GM12878 (cell line): ENCODE data around the gene ABCB4. TPM values are rescaled to one million over a fixed set of nuclear protein-coding genes. Genes with fewer than 3 reads are reported as not detected.
A peak's percentile ranks its signal among the peaks of the same experiment; 100 is the strongest.

Experiments
- ATAC-seq: fragments of 200-7000 bp; cut with Tn5 transposase; 3 replicates; pipeline ENCODE4 v1.9.1; 2020; ENCODE audit warnings: mild to moderate bottlenecking, moderate library complexity
- BruUV-seq: library from RNA; stranded (reverse); fragments of 400-500 nt; replicated peaks from 2 replicates; lab custom pipeline; 2021; lab: Mats Ljungman, UMichigan
- CTCF ChIA-PET: fragments of 300-600 bp; sonication (Branson Sonifier 250); formaldehyde crosslinking; extraction: SDS; loops from one replicate; lab custom pipeline; 2021; ENCODE audit warnings: inconsistent platforms; lab: Yijun Ruan, JAX
- POLR2A ChIA-PET: fragments of 350-600 bp; formaldehyde crosslinking; extraction: SDS; loops from one replicate; lab custom pipeline; 2021; ENCODE audit warnings: inconsistent platforms; lab: Charles Lee
- RAD21 ChIA-PET: fragments of 300-600 bp; sonication (Branson Sonifier 250); formaldehyde crosslinking; loops from one replicate; lab custom pipeline; 2023; ENCODE audit warnings: antibody characterized with exemption; ENCODE audit not compliant: unreplicated experiment; lab: Charles Lee
- SMC1A ChIA-PET: fragments of 300-600 bp; sonication (Branson Sonifier 250); formaldehyde crosslinking; loops from one replicate; lab custom pipeline; 2023; ENCODE audit not compliant: unreplicated experiment, uncharacterized antibody; lab: Charles Lee
- DNase-seq: peaks from one replicate; pipeline ENCODE4 v3.0.0-alpha.2; 2011; ENCODE audit warnings: low read depth, low spot score
- FAIRE-seq: peaks from 3 replicates; lab custom pipeline; 2011; peaks lifted over from hg19 to GRCh38; lab: Jason Lieb, UNC
- H2AFZ ChIP-seq: 2 replicates; pipeline ENCODE4 v1.6.0; 2011; ENCODE audit warnings: low read depth, low read length, control low read depth; ENCODE audit not compliant: control insufficient read depth
- H3K27ac ChIP-seq: 2 replicates; pipeline ENCODE4 v1.5.1; 2011; ENCODE audit warnings: control low read depth; ENCODE audit not compliant: control insufficient read depth, insufficient read depth
- H3K27me3 ChIP-seq, 2 experiments: replicated peaks in 1 of 2; 2 replicates each; pipeline versions ENCODE4 v1.6.0 to v1.6.1; 2011; ENCODE audit warnings: low read length in 1 of 2; ENCODE audit not compliant: control insufficient read depth in 2 of 2, insufficient read depth in 2 of 2
- H3K36me3 ChIP-seq, 2 experiments: 2 replicates each; pipeline ENCODE4 v1.5.1; 2011; ENCODE audit warnings: low read length in 1 of 2; ENCODE audit not compliant: control insufficient read depth in 2 of 2, insufficient read depth in 2 of 2
- H3K4me1 ChIP-seq: 2 replicates; pipeline ENCODE4 v1.6.1; 2011; ENCODE audit warnings: mild to moderate bottlenecking, low read length, moderate library complexity, mixed read lengths; ENCODE audit not compliant: control insufficient read depth, insufficient read depth
- H3K4me2 ChIP-seq: 2 replicates; pipeline ENCODE4 v1.6.0; 2011; ENCODE audit warnings: control low read depth; ENCODE audit not compliant: control insufficient read depth, insufficient read depth
- H3K4me3 ChIP-seq: fragments of 200-600 bp; sonication (generic); 2 replicates; pipeline ENCODE4 v1.5.1; 2016
- H3K79me2 ChIP-seq: 2 replicates; pipeline ENCODE4 v1.6.0; 2011; ENCODE audit warnings: low read length; ENCODE audit not compliant: control insufficient read depth, insufficient read depth
- H3K9ac ChIP-seq: 2 replicates; pipeline ENCODE4 v1.8.0; 2011; ENCODE audit warnings: low read length, control low read depth, mixed read lengths; ENCODE audit not compliant: control insufficient read depth, insufficient read depth
- H3K9me3 ChIP-seq: replicated peaks from 3 replicates; pipeline ENCODE4 v1.5.1; 2011; ENCODE audit warnings: mild to moderate bottlenecking, low read length; ENCODE audit not compliant: control insufficient read depth, insufficient read depth
- H4K20me1 ChIP-seq: 2 replicates; pipeline ENCODE4 v1.6.0; 2011; ENCODE audit not compliant: control insufficient read depth, insufficient read depth
- ATF3 ChIP-seq: IDR thresholded peaks from 2 replicates; pipeline ENCODE4 v1.6.1; 2011; ENCODE audit warnings: low read depth, mild to moderate bottlenecking, low read length, moderate library complexity, borderline replicate concordance; ENCODE audit errors: extremely low read depth
- CBX5 ChIP-seq: sonication (generic); IDR thresholded peaks from 2 replicates; pipeline ENCODE4 v1.6.1; 2016; ENCODE audit warnings: low read depth, moderate library complexity, mild to moderate bottlenecking, inconsistent platforms
- CHD1 ChIP-seq: IDR thresholded peaks from 2 replicates; pipeline ENCODE4 v1.6.1; 2012; ENCODE audit warnings: low read depth, low read length, improper control_type of control experiment
- CUX1 ChIP-seq: IDR thresholded peaks from 2 replicates; pipeline ENCODE4 v1.6.1; 2012; ENCODE audit warnings: improper control_type of control experiment, low read depth, low read length; ENCODE audit not compliant: insufficient replicate concordance
- MXI1 ChIP-seq: fragments of 150-350 bp; IDR thresholded peaks from 2 replicates; pipeline ENCODE4 v1.6.1; 2011; ENCODE audit warnings: low read depth, mild to moderate bottlenecking, inconsistent platforms, low read length, improper control_type of control experiment
- NFXL1 ChIP-seq: fragments of 450-650 bp; IDR thresholded peaks from 2 replicates; pipeline ENCODE4 v1.6.1; 2017; ENCODE audit warnings: antibody characterized with exemption, mild to moderate bottlenecking, borderline replicate concordance
- NFYB ChIP-seq: IDR thresholded peaks from 2 replicates; pipeline ENCODE4 v1.6.1; 2011; ENCODE audit warnings: low read depth, mild to moderate bottlenecking, low read length, improper control_type of control experiment, moderate library complexity; ENCODE audit not compliant: insufficient read depth
- POU2F2 ChIP-seq: IDR thresholded peaks from 3 replicates; pipeline ENCODE4 v1.6.1; 2011; ENCODE audit warnings: low read depth, mild to moderate bottlenecking, low read length, borderline replicate concordance
- STAT3 ChIP-seq: IDR thresholded peaks from 2 replicates; pipeline ENCODE4 v1.6.1; 2011; ENCODE audit warnings: low read depth, low read length, improper control_type of control experiment
- YBX1 ChIP-seq: fragments of 450-650 bp; IDR thresholded peaks from 2 replicates; pipeline ENCODE4 v1.6.1; 2016; ENCODE audit warnings: antibody characterized with exemption
- WGBS: methylation state at CpG from one replicate; pipeline ENCODE4 v1.1.6; 2016; ENCODE audit warnings: low lambda C conversion rate; ENCODE audit not compliant: insufficient replicate concordance, insufficient coverage; ENCODE audit errors: missing lambda C conversion rate; 5-methylcytosine and 5-hydroxymethylcytosine counted together
- in situ Hi-C: fragments of 300-500 bp; cut with MboI; formaldehyde crosslinking; loops from 9 replicates; pipeline ENCODE4 v1.14.3; 2018; ENCODE audit warnings: mixed read lengths
- intact Hi-C: fragments of 100-400 bp; cut with micrococcal nuclease; formaldehyde crosslinking; loops from one replicate; pipeline ENCODE4 v1.14.2; 2022; ENCODE audit not compliant: unreplicated experiment
- polyA plus RNA-seq, 11 experiments: library from polyadenylated mRNA; depleted of rRNA in 4 of 11; unstranded in 6 of 11; stranded (reverse) in 5 of 11; fragments of >200 nt; fragmentation: Nextera tagmentation in 4 of 11; fragmentation: Illumina TruSeq in 1 of 11; extraction: Ambion mirVana in 4 of 11; extraction: Trizol in 1 of 11; gene quantifications; 1 replicate in 1 of 11; 2 replicates in 10 of 11; pipeline versions ENCODE4 v1.2.1 to v1.2.3, GENCODE V29; 2011 to 2016; ENCODE audit warnings: inconsistent platforms in 2 of 11, missing spikeins in 2 of 11, low read depth in 1 of 11
- total RNA-seq, 4 experiments: library from RNA; depleted of rRNA in 3 of 4; stranded (reverse); fragments of >200 nt in 3 of 4; fragmentation: Illumina TruSeq in 1 of 4; extraction: Trizol in 1 of 4; gene quantifications; 2 replicates each; pipeline versions ENCODE4 v1.2.1 to v1.2.3, GENCODE V29; 2013 to 2021

Gene ABCB4
- total and polyA plus RNA-seq, 10 of the 15 experiments (the other 5 are each of a cell fraction or from before 2014, with no cell fraction given), result 1.9 to 8.3 (median 4.4) TPM

DNA sequence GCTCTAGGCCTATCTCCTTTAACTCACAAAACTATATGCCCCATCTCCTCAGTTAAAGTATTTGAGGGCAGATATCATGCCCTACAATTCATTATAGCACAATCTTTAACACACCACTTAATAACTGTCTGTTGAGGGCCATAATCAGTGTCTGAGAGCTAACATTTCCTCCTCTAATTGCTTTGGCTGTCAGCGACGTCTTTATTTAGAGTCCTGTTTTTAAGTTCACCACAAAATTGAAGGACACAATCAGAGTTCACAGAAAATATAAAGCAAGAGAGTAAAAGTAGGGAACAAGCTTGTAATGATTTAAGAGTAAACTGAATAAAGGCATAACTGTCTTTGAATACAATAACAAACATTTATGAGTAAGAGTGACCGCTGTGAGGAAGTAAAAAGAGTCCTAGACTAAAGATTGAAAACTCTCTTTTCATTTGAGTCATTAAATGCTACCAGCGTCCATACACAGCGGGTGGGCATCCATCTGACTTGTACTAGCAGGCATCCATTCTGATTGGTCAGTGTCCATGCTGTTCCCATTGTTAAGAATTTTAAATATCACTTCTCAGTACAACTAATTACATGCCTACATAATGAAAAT, 38.4 kb upstream of the ABCB4 start:
- Histone ChIP-seq H4K20me1 (no peaks in the 10 kb centered on the region), H3K4me3 (no peak overlapping the region), H3K36me3 (no peaks in the 10 kb centered on the region), H3K27ac (no peak overlapping the region), H2AFZ (no peak overlapping the region), H3K9me3 (no peaks in the 10 kb centered on the region), H3K79me2 (no peaks in the 10 kb centered on the region), H3K4me1 (no peaks in the 10 kb centered on the region), H3K9ac (no peak overlapping the region), H3K4me2 (no peak overlapping the region), H3K27me3 (no peaks in the 10 kb centered on the region)
- POLR2A ChIA-PET, result interaction anchor here (0.6 kb wide), 1 partner anchor 9 kb away, joined by 3 read pairs; no protein-coding TSS in a partner anchor
- in situ Hi-C loops (no loop called here), intact Hi-C loops (no loop called here)
- no peak for TF ChIP-seq POU2F2
- TF ChIP-seq NFYB, result peak; percentile 33; the same call in 1 of the 2 replicates
- WGBS, result 40% methylated on average over 5 of the region's 5 CpGs
- FAIRE-seq, result no peak
- ATAC-seq, result peak; percentile 54
- SMC1A ChIA-PET, result interaction anchor here (0.9 kb wide), 1 partner anchor 85 kb away, joined by 3 read pairs; no protein-coding TSS in a partner anchor
- DNase-seq, result no peak
- RAD21 ChIA-PET, result no interaction called here
- no TSS peak for BruUV-seq
- CTCF ChIA-PET, result interaction anchor here (1.4 kb wide), 1 partner anchor 62 kb away, joined by 3 read pairs; no protein-coding TSS in a partner anchor

DNA sequence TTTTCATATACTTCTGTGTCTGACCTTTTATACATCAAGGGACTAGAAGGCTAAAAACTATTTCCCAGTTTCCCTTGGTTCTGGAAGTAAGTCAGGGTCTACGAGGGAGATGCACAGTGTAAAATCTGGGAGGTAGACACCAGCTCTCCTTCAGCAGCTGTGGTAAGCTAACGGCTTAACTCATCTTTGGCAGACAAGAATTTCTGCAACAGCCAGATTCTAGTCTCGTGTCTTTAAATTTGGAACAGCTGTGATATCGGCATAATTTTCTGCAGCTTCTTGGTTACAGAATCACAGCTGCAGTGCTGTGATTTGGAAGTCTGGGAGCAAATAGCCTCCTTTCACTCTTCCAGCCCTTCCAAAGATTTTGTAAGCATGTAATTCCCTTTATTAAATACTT, 37.4 kb upstream of the ABCB4 start:
- intact Hi-C loops (no loop called here), in situ Hi-C loops (no loop called here)
- POLR2A ChIA-PET, result interaction anchor here (0.6 kb wide), 1 partner anchor 210 kb away, joined by 4 read pairs; no protein-coding TSS in a partner anchor
- no peak overlapping the region for H3K27ac ChIP-seq
- RAD21 ChIA-PET, result no interaction called here
- H3K4me3 ChIP-seq, result no peak overlapping the region
- WGBS, result 51% methylated on average over 4 of the region's 4 CpGs
- TF ChIP-seq CHD1, result no peak
- TF ChIP-seq ATF3, result no peak
- no peak for TF ChIP-seq CUX1
- no peak for TF ChIP-seq STAT3
- TF ChIP-seq YBX1, result no peak
- TF ChIP-seq CBX5, result no peak
- no peak for TF ChIP-seq NFXL1
- no peak for TF ChIP-seq MXI1
- H2AFZ ChIP-seq, result no peak overlapping the region
- H3K9me3 ChIP-seq, result no peaks in the 10 kb centered on the region
- DNase-seq (no peak), ATAC-seq (no peak), FAIRE-seq (no peak)
- BruUV-seq, result no TSS peak
- H3K79me2 ChIP-seq, result no peaks in the 10 kb centered on the region
- H4K20me1 ChIP-seq, result no peaks in the 10 kb centered on the region
- H3K36me3 ChIP-seq, result no peaks in the 10 kb centered on the region
- no peaks in the 10 kb centered on the region for H3K4me1 ChIP-seq
- CTCF ChIA-PET, result interaction anchor here (0.7 to 1.4 kb wide), 2 partner anchors 63 to 201 kb away, joined by 3 read pairs; no protein-coding TSS in a partner anchor
- H3K4me2 ChIP-seq, result no peak overlapping the region
- SMC1A ChIA-PET, result interaction anchor here (0.6 to 1.2 kb wide), 3 partner anchors 65 to 86 kb away, joined by 3 read pairs; no protein-coding TSS in a partner anchor
- H3K27me3 ChIP-seq, result no peaks in the 10 kb centered on the region
- no peak overlapping the region for H3K9ac ChIP-seq
